Thoracic aorta (tissue), 2 donors: ENCODE results near the gene TRIM56. TPM values are rescaled to one million over a fixed set of nuclear protein-coding genes. Genes with fewer than 3 reads are reported as not detected.
"Not testable (repeated sequence)": the region's sequence is repeated elsewhere in the genome, so short reads cannot be mapped to it uniquely, and the experiment has no call there.

ENCODE experiments used
- ATAC-seq: fragments of 150-250 bp; one replicate; pipeline ENCODE4 v1.8.0; 2017; ENCODE audit warnings: low read depth; ENCODE audit not compliant: insufficient number of reproducible peaks, low FRiP score
- DNase-seq: peaks from one replicate; pipeline ENCODE4 v3.0.0-alpha.2; 2020; ENCODE audit warnings: low spot score
- H3K27ac ChIP-seq, 2 donors: fragments of 200-600 bp; sonication (generic); 1 replicate in 1 of 2; 2 replicates in 1 of 2; pipeline ENCODE4 v1.5.1; 2016; ENCODE audit warnings: mild to moderate bottlenecking in 2 of 2, moderate library complexity in 2 of 2
- H3K27me3 ChIP-seq: fragments of 200-600 bp; sonication (generic); replicated peaks from 2 replicates; pipeline ENCODE4 v1.6.0; 2016; ENCODE audit warnings: mild to moderate bottlenecking; ENCODE audit not compliant: insufficient read depth
- H3K36me3 ChIP-seq: fragments of 200-600 bp; sonication (generic); one replicate; pipeline ENCODE4 v1.5.1; 2016
- H3K4me1 ChIP-seq, 2 donors: fragments of 200-600 bp; sonication (generic); 1 replicate in 1 of 2; 2 replicates in 1 of 2; pipeline versions ENCODE4 v1.5.1 to v1.6.0; 2016; ENCODE audit warnings: low read depth in 2 of 2, mild to moderate bottlenecking in 1 of 2; ENCODE audit not compliant: control insufficient read depth in 1 of 2
- H3K4me3 ChIP-seq: fragments of 200-600 bp; sonication (generic); 2 replicates; pipeline ENCODE4 v1.5.1; 2016; ENCODE audit warnings: mild to moderate bottlenecking
- H3K9me3 ChIP-seq: fragments of 200-600 bp; sonication (generic); 2 replicates; pipeline ENCODE4 v1.5.1; 2016
- CTCF ChIP-seq: fragments of 200-600 bp; sonication (generic); IDR thresholded peaks from one replicate; pipeline ENCODE4 v1.5.1; 2019; ENCODE audit warnings: antibody characterized with exemption
- total RNA-seq, 2 donors: library from RNA; depleted of rRNA; stranded (reverse); fragments of >200 nt; gene quantifications; one replicate each; pipeline versions ENCODE4 v1.1.0 to v1.2.3, GENCODE V29; 2016

TRIM56 gene
- total RNA-seq, 2 donors from 2014 or later: 32.1 to 44.5 TPM

- H3K9me3 ChIP-seq: no peaks in the 10 kb centered on the region
- H3K27me3 ChIP-seq: no peaks in the 10 kb centered on the region
- H3K36me3 ChIP-seq: no peaks in the 10 kb centered on the region
- ATAC-seq (no peak), DNase-seq (no peak)
- no peaks in the 10 kb centered on the region for H3K4me1 ChIP-seq
- H3K27ac ChIP-seq: no peak overlapping the region
- no peak overlapping the region for H3K4me3 ChIP-seq
- no peak for TF ChIP-seq CTCF
These were observed 9.6 kb upstream of the TRIM56 start for GRCh38 chr7:101075646-101076045.

DNA sequence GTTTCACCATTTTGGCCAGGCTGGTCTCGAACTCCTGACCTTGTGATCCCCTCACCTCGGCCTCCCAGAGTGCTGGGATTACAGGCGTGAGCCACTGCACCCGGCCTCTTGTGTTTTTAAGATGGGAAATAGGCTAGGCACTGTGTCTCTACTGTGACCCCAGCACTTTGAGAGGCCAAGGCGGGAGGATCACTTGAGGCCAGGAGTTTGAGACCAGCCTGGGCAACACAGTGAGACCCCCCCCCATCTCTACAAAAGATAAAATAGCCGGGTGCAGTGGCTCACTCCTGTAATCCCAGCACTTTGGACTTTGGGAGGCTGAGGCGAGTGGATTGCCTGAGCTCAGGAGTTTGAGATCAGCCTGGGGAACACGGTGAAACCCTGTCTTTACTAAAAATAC lies 9.1 kb upstream of the TRIM56 start:
- not testable (repeated sequence) for H3K36me3 ChIP-seq, H3K9me3 ChIP-seq, H3K27ac ChIP-seq, H3K4me1 ChIP-seq, ATAC-seq, H3K27me3 ChIP-seq, H3K4me3 ChIP-seq, DNase-seq

GRCh38 chr7:101077303-101078086 lies 7.8 kb upstream of the TRIM56 start:
- no peaks in the 10 kb centered on the region for H3K27me3 ChIP-seq
- DNase-seq (no peak), ATAC-seq (no peak)
- H3K4me1 ChIP-seq: no peaks in the 10 kb centered on the region
- H3K36me3 ChIP-seq: no peaks in the 10 kb centered on the region
- H3K9me3 ChIP-seq: no peaks in the 10 kb centered on the region
- no peak overlapping the region for H3K4me3 ChIP-seq
- TF ChIP-seq CTCF: peak; percentile 75
- no peak overlapping the region for H3K27ac ChIP-seq

DNA sequence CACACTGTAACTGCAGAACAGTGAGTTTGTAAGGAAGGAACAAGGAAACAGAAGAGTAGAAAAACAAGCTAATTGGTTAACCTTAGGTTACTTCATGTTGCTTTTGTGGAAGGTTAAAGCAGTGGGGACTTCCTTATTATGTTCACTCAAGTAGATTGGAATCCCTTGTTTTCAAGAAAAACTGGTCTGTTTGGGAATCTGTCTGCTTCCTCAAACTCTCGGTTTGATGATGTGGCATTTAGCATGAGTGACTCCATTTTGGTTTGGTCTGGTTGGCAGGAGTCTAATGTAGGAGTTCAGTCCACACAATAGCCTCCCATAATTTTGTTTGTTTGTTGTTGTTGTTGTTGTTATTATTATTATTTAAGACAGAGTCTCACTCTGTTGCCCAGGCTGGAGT lies 3.8 kb upstream of the TRIM56 start:
- TF ChIP-seq CTCF: no peak
- ATAC-seq: no peak
- Histone ChIP-seq H3K36me3 (no peaks in the 10 kb centered on the region), H3K27ac (no peak overlapping the region), H3K27me3 (no peaks in the 10 kb centered on the region), H3K9me3 (no peaks in the 10 kb centered on the region), H3K4me3 (no peak overlapping the region), H3K4me1 (peaks cover 3 to 11% of the 10 kb centered on the region in 2 donors)
- no peak for DNase-seq

DNA sequence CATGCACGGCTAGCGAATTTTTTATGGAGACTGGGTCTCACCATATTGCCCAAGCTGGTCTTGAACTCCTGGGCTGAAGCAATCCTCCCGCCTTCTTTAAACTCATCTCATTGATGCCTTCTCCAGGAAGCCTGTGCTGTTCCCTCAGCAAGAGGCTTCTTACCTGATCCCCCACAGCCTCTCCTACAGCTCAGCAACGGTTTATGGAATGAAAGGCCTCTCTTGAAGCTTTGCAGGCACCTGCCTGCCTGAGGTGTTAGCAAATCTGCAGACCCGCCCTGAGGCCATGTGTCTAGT lies 468 bp upstream of the TRIM56 start:
- no peaks in the 10 kb centered on the region for H3K27me3 ChIP-seq
- H3K4me1 ChIP-seq: peaks cover 20 to 45% of the 10 kb centered on the region in 2 donors
- no peak for ATAC-seq
- peak overlapping the region; percentile 87 for H3K4me3 ChIP-seq
- TF ChIP-seq CTCF: no peak
- no peak for DNase-seq
- peak overlapping the region; percentile 95 to 97 for H3K27ac ChIP-seq
- H3K36me3 ChIP-seq: peaks cover 30% of the 10 kb centered on the region
- no peaks in the 10 kb centered on the region for H3K9me3 ChIP-seq
